ENCODE measurements around the gene MRPL43.
"Not testable (repeated sequence)": the region's sequence is repeated elsewhere in the genome, so short reads cannot be mapped to it uniquely, and the experiment has no call there.

MRPL43 gene

DNA sequence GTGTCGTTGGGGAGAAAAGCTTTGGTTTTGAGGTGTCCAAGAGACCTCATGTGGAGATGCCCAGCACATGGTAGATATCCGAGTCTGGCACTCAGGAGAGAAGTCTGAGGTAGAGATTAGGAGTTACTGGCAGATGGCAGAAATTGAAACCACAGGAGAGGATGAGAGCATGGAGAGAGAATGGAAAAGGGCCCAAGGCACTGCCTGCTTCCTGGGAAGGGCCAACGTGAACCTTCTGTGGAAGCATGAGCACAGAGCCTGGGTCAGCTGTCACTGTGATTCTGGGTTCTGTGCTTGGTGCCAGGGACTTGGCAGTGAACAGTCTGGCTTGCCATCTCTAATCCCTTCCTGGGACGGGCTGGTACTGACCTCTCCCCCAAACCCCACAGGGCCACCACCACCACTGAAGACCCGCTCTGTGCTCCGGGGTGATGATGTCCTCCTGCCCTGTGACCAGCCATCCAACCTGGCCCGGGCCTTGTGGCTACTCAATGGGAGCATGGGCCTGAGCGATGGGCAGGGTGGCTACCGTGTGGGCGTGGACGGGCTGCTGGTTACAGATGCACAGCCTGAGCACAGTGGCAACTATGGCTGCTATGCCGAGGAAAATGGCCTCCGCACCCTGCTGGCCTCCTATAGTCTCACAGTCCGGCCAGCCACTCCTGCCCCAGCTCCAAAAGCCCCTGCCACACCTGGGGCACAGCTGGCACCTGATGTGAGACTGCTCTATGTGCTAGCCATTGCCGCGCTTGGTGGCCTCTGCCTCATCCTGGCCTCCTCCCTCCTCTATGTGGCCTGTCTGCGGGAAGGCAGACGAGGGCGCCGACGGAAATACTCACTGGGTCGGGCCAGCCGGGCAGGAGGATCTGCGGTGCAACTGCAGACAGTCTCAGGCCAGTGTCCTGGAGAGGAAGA is 4.1 kb downstream of the MRPL43 start:
- DNase-seq (ENCODE audit: low read depth), result no peak

GRCh38 chr10:100981178-100981772 is 6.0 kb downstream of the MRPL43 start:
- DNase-seq (ENCODE audit: low read depth), result no peak

DNA sequence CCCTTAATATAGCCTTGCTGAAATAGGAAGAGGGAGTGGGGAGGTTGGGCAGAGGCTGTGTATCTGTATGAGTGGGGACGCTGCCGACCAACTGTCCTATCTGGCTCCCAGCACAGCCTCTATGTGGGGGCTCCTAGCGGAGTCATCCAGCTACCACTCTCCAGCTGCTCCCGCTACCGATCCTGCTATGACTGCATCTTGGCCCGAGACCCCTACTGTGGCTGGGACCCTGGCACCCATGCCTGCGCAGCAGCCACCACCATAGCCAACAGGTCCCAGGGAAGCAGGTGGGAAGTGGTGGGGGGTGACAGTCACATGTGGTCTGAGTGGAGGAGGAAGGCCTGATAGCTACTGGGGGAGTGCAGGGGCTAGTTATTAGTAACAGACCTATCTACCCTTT is 6.6 kb downstream of the MRPL43 start:
- DNase-seq (ENCODE audit: low read depth), result no peak

DNA sequence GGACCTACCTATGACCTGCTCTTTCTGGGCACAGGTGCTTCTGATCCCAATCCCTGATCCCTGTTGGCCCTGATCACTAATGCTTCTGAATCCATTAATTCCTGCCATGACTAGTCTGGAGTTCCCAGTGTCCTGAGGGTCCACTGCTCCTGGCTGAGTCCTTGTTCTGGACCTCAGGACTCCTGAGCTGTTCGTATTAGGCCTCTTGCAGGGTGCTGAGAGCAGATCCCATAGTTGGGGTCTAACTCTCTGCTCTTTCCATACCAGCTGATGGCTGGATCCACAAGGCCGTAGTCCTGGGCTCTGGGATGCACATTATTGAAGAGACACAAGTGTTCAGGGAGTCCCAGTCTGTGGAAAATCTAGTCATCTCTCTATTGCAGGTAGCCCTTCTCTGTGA is 7.0 kb downstream of the MRPL43 start:
- no peak for DNase-seq (ENCODE audit: low read depth)

DNA sequence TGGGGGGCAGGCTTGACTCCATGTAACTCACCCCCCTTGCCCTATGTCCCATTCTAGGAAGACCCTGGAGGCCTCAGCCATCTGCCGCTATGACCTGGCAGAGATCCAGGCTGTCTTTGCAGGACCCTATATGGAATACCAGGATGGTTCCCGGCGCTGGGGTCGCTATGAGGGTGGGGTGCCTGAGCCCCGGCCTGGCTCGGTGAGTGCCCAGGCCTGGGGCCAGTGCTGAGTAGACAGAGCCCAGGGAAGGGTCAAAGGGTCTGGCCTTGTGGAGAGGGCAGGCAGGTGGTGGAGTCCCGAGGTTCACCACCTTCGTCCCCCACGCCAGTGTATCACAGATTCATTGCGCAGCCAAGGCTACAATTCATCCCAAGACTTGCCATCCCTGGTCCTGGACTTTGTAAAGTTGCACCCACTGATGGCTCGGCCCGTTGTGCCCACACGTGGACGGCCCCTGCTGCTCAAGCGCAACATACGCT is 7.5 kb downstream of the MRPL43 start:
- no peak for DNase-seq (ENCODE audit: low read depth)

- DNase-seq (ENCODE audit: low read depth), result no peak
Observed at GRCh38 chr10:100978901-100979195, 8.4 kb downstream of the MRPL43 start.

GRCh38 chr10:100978121-100978900 is 9.0 kb downstream of the MRPL43 start:
- DNase-seq (ENCODE audit: low read depth), result no peak

GRCh38 chr10:100977436-100977835 is 9.9 kb downstream of the MRPL43 start:
- DNase-seq (ENCODE audit: low read depth), result no peak

GRCh38 chr10:100976906-100977305 is 10.4 kb downstream of the MRPL43 start:
- no peak for DNase-seq (ENCODE audit: low read depth)

DNA sequence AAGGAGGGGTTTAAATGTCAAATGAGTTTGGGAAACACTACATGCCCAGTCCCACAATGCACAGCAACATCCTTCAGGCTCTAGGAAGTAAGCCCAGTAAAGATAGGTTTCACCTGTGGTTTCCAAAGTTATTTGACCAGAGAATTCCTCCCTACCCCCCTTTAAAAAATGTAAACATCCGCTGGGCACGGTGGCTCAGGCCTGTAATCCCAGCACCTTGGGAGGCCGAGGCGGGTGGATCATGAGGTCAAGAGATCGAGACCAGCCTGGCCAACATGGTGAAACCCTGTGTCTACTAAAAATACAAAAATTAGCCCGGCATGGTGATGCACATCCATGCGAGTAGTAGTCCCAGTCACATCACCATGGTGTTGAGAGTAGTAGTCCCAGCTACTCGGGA is 11.9 kb downstream of the MRPL43 start:
- not testable (repeated sequence) for DNase-seq (ENCODE audit: low read depth)

- DNase-seq (ENCODE audit: low read depth), result no peak
Observed at GRCh38 chr10:100972904-100973535, 14.3 kb downstream of the MRPL43 start.

GRCh38 chr10:100972115-100972903 is 15.0 kb downstream of the MRPL43 start:
- DNase-seq (ENCODE audit: low read depth), result no peak

- no peak for DNase-seq (ENCODE audit: low read depth)
Observed at GRCh38 chr10:100970914-100971811, 16.1 kb downstream of the MRPL43 start.

DNA sequence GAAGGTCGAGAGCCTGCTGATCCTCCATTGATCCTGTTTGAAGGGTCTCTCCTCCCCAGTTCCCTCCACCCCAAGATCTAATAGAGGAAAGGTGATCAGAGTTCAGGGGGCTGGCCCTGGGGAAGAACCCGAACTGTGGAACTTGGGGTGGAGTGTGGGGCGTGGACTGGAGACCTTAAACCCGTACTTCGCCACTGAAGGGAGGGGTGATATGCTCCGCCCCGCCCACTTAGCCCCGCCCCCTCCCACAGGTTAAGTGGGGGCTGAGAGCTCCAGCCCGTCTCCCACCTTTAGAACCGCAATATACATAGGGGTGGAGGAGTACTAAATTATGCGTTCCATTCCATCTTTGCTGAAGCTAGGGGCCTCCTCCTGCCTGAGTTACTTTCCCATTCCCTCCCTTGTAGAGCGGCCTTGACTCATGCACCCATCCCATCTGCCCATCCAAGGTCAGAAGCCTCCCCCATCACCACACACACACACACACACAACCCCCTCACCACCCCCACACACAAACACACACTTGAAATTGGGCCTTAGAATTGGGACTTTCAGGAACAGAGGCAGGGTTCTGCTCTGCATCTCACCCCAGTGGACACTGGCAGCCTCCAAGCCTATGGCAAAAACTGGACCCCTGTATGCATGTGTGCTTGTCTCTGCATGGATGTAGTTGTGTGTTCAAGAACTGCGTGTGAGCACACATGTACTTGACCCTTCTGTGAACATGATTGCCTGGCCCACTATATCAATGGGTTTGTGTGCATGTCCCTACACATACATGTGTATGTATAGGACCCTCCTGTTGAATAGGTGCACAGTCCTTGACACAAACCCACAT is 17.0 kb downstream of the MRPL43 start:
- peak; percentile 20 for DNase-seq (ENCODE audit: low read depth)

DNA sequence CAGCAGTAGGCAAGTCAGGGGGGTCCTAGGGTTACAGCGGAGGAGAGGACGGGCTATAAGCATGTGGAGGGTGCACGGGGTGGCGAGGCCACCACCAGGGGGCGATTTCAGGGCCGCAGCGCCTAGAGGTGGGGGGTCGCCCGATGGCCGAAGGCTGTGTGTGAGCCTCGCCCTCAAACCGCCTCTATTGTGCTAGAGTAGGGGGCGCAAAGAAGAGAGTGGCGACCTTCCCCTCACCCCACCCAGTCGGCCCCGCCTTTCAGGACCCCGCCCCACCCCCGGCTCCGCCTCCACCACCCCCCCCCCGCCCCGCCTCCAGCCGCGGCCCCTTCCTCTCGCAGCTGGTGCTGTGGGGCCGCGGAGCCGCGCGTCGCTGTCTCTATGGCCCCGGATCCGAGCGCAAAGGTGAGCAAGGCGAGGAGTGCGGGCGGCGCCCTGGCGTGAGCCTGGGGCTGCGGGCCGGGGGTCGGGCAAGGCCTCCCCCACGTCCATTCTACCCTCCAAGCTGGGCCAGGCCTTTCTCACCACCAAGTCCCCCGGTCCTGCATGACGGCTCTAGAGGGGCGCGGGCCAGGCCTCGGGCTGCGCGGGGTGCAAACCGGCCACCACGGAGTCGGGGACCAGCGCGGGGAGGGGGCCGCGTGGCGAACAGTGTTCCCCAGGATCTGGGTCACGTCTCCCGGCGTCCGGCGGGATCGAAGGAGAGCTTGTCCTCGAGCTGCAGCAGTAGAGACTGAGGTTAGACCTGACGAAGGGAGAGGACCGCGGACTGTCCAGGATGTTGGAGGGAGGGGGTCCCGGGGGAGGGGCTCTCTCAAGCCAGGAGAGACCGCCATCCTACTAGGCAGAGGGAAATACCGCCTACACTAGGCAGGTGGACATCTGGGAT is 17.9 kb downstream of the MRPL43 start, which contains the start of gene SEMA4G:
SEMA4G (plus strand) TSS at position 318 of the 889 bp plus-strand sequence. CDS start 3,409 bp downstream, outside the sequence.
- DNase-seq (ENCODE audit: low read depth), result peak; percentile 18

GRCh38 chr10:100968863-100969186 is 18.5 kb downstream of the MRPL43 start:
- DNase-seq (ENCODE audit: low read depth), result no peak

DNA sequence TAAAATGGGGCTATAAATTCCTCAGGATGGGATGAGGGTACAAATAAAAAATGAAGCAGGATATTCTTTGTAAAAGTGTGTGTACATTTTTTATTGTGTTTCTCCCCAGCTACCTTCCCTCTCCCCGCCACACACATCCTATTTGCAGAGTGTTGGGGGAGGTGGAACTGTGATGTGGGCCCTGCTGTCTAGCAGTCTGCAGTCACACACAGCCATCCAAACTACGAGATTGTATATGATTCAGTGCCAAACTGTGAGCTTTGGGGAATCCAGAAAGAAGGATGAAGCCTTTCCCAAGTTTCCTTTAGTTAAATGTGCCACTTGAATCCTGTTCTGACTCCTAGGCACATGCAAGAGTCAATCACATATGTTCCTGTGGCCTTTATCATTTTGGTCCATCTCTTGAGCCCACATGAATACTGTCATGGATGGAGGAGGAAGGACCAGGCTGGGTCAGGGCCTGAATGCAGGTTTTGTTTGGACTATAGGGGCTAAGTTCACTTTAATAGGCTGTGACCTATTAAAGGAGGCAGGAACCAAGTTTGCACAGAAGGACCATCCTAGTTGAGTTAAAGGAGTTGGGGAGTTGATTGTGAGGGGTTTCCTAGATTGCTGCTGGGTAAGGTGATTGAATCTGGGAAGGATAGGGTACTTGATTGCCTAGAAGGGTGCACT is 19.1 kb downstream of the MRPL43 start:
- DNase-seq (ENCODE audit: low read depth), result no peak

- no peak for DNase-seq (ENCODE audit: low read depth)
Observed at GRCh38 chr10:100967332-100967731, 20.0 kb downstream of the MRPL43 start.

All from stimulated activated CD8-positive, alpha-beta memory T cell treated with anti-CD3 and anti-CD28 coated beads, Interleukin-15, amount 100 ng/mL, for 1 hour (primary cell).